ENCODE measurements around the gene ANO3.

ANO3 gene

GRCh38 chr11:26557666-26558065, 225.7 kb downstream of the ANO3 start:
- Histone ChIP-seq H3K4me3 (ENCODE audit: low read length) (no peak overlapping the region), H3K9me3 (ENCODE audit: control insufficient read depth, low read length) (no peaks in the 10 kb centered on the region), H3K36me3 (ENCODE audit: control insufficient read depth, insufficient read depth, low read length) (no peaks in the 10 kb centered on the region), H3K27me3 (ENCODE audit: control insufficient read depth, insufficient read depth, low read length) (no peaks in the 10 kb centered on the region), H3K9ac (ENCODE audit: low read length) (no peak overlapping the region), H3K4me1 (ENCODE audit: control insufficient read depth, insufficient read depth, low read length) (no peaks in the 10 kb centered on the region)

GRCh38 chr11:26558190-26558589, 226.3 kb downstream of the ANO3 start:
- Histone ChIP-seq H3K36me3 (ENCODE audit: control insufficient read depth, insufficient read depth, low read length) (no peaks in the 10 kb centered on the region), H3K4me3 (ENCODE audit: low read length) (no peak overlapping the region), H3K4me1 (ENCODE audit: control insufficient read depth, insufficient read depth, low read length) (no peaks in the 10 kb centered on the region), H3K9ac (ENCODE audit: low read length) (no peak overlapping the region), H3K9me3 (ENCODE audit: control insufficient read depth, low read length) (no peaks in the 10 kb centered on the region), H3K27me3 (ENCODE audit: control insufficient read depth, insufficient read depth, low read length) (no peaks in the 10 kb centered on the region)

GRCh38 chr11:26569646-26570045, 237.7 kb downstream of the ANO3 start:
- no peaks in the 10 kb centered on the region for H3K27me3 ChIP-seq (ENCODE audit: control insufficient read depth, insufficient read depth, low read length)
- peaks cover 12% of the 10 kb centered on the region for H3K4me1 ChIP-seq (ENCODE audit: control insufficient read depth, insufficient read depth, low read length)
- H3K9me3 ChIP-seq (ENCODE audit: control insufficient read depth, low read length), result no peaks in the 10 kb centered on the region
- no peak overlapping the region for H3K4me3 ChIP-seq (ENCODE audit: low read length)
- no peak overlapping the region for H3K9ac ChIP-seq (ENCODE audit: low read length)
- no peaks in the 10 kb centered on the region for H3K36me3 ChIP-seq (ENCODE audit: control insufficient read depth, insufficient read depth, low read length)

GRCh38 chr11:26571861-26572654, 240.1 kb downstream of the ANO3 start, which contains the start of gene MUC15:
Gene MUC15 (minus strand): TSS chr11:26572263. CDS start chr11:26567094, 5,169 bp downstream.
- Histone ChIP-seq H3K36me3 (ENCODE audit: control insufficient read depth, insufficient read depth, low read length) (no peaks in the 10 kb centered on the region), H3K4me1 (ENCODE audit: control insufficient read depth, insufficient read depth, low read length) (peaks cover 12% of the 10 kb centered on the region), H3K27me3 (ENCODE audit: control insufficient read depth, insufficient read depth, low read length) (no peaks in the 10 kb centered on the region), H3K9me3 (ENCODE audit: control insufficient read depth, low read length) (no peaks in the 10 kb centered on the region), H3K9ac (ENCODE audit: low read length) (no peak within 1 kb of the TSS), H3K4me3 (ENCODE audit: low read length) (no peak within 1 kb of the TSS)

GRCh38 chr11:26572770-26573402, 241.0 kb downstream of the ANO3 start:
- no peaks in the 10 kb centered on the region for H3K27me3 ChIP-seq (ENCODE audit: control insufficient read depth, insufficient read depth, low read length)
- no peak overlapping the region for H3K4me3 ChIP-seq (ENCODE audit: low read length)
- no peak overlapping the region for H3K9ac ChIP-seq (ENCODE audit: low read length)
- H3K36me3 ChIP-seq (ENCODE audit: control insufficient read depth, insufficient read depth, low read length), result no peaks in the 10 kb centered on the region
- no peaks in the 10 kb centered on the region for H3K9me3 ChIP-seq (ENCODE audit: control insufficient read depth, low read length)
- peaks cover 12% of the 10 kb centered on the region for H3K4me1 ChIP-seq (ENCODE audit: control insufficient read depth, insufficient read depth, low read length)

- Histone ChIP-seq H3K4me1 (ENCODE audit: control insufficient read depth, insufficient read depth, low read length) (peaks cover 12% of the 10 kb centered on the region), H3K4me3 (ENCODE audit: low read length) (no peak overlapping the region)
These were observed 242.0 kb downstream of the ANO3 start for GRCh38 chr11:26573896-26574295.

GRCh38 chr11:26575946-26576345, 244.0 kb downstream of the ANO3 start:
- Histone ChIP-seq H3K36me3 (ENCODE audit: control insufficient read depth, insufficient read depth, low read length) (no peaks in the 10 kb centered on the region), H3K4me3 (ENCODE audit: low read length) (no peak overlapping the region), H3K27me3 (ENCODE audit: control insufficient read depth, insufficient read depth, low read length) (no peaks in the 10 kb centered on the region), H3K4me1 (ENCODE audit: control insufficient read depth, insufficient read depth, low read length) (peaks cover 12% of the 10 kb centered on the region), H3K9me3 (ENCODE audit: control insufficient read depth, low read length) (no peaks in the 10 kb centered on the region), H3K9ac (ENCODE audit: low read length) (no peak overlapping the region)

More at GRCh38 chr11:26573896-26574295, 242.0 kb downstream of the ANO3 start:
- Histone ChIP-seq H3K9me3 (ENCODE audit: control insufficient read depth, low read length) (no peaks in the 10 kb centered on the region), H3K36me3 (ENCODE audit: control insufficient read depth, insufficient read depth, low read length) (no peaks in the 10 kb centered on the region), H3K9ac (ENCODE audit: low read length) (no peak overlapping the region), H3K27me3 (ENCODE audit: control insufficient read depth, insufficient read depth, low read length) (no peaks in the 10 kb centered on the region)

GRCh38 chr11:26578998-26579661, 247.2 kb downstream of the ANO3 start:
- Histone ChIP-seq H3K9ac (ENCODE audit: low read length) (no peak overlapping the region), H3K4me3 (ENCODE audit: low read length) (no peak overlapping the region), H3K4me1 (ENCODE audit: control insufficient read depth, insufficient read depth, low read length) (peaks cover under 1% of the 10 kb centered on the region), H3K36me3 (ENCODE audit: control insufficient read depth, insufficient read depth, low read length) (no peaks in the 10 kb centered on the region), H3K27me3 (ENCODE audit: control insufficient read depth, insufficient read depth, low read length) (no peaks in the 10 kb centered on the region), H3K9me3 (ENCODE audit: control insufficient read depth, low read length) (no peaks in the 10 kb centered on the region)

- no peaks in the 10 kb centered on the region for H3K36me3 ChIP-seq (ENCODE audit: control insufficient read depth, insufficient read depth, low read length)
- H3K27me3 ChIP-seq (ENCODE audit: control insufficient read depth, insufficient read depth, low read length), result no peaks in the 10 kb centered on the region
- H3K9ac ChIP-seq (ENCODE audit: low read length), result no peak overlapping the region
- no peak overlapping the region for H3K4me3 ChIP-seq (ENCODE audit: low read length)
- H3K9me3 ChIP-seq (ENCODE audit: control insufficient read depth, low read length), result no peaks in the 10 kb centered on the region
- peaks cover 6% of the 10 kb centered on the region for H3K4me1 ChIP-seq (ENCODE audit: control insufficient read depth, insufficient read depth, low read length)
These were observed 247.8 kb downstream of the ANO3 start for GRCh38 chr11:26579683-26580082.

- Histone ChIP-seq H3K4me3 (ENCODE audit: low read length) (no peak overlapping the region), H3K9me3 (ENCODE audit: control insufficient read depth, low read length) (no peaks in the 10 kb centered on the region), H3K36me3 (ENCODE audit: control insufficient read depth, insufficient read depth, low read length) (no peaks in the 10 kb centered on the region), H3K4me1 (ENCODE audit: control insufficient read depth, insufficient read depth, low read length) (peaks cover 11% of the 10 kb centered on the region), H3K27me3 (ENCODE audit: control insufficient read depth, insufficient read depth, low read length) (no peaks in the 10 kb centered on the region), H3K9ac (ENCODE audit: low read length) (no peak overlapping the region)
These were observed 249.0 kb downstream of the ANO3 start for GRCh38 chr11:26580929-26581328.

- Histone ChIP-seq H3K4me1 (ENCODE audit: control insufficient read depth, insufficient read depth, low read length) (peaks cover 11% of the 10 kb centered on the region), H3K9ac (ENCODE audit: low read length) (no peak overlapping the region), H3K4me3 (ENCODE audit: low read length) (no peak overlapping the region), H3K9me3 (ENCODE audit: control insufficient read depth, low read length) (no peaks in the 10 kb centered on the region), H3K27me3 (ENCODE audit: control insufficient read depth, insufficient read depth, low read length) (no peaks in the 10 kb centered on the region), H3K36me3 (ENCODE audit: control insufficient read depth, insufficient read depth, low read length) (no peaks in the 10 kb centered on the region)
These were observed 251.6 kb downstream of the ANO3 start for GRCh38 chr11:26583550-26583949.

GRCh38 chr11:26584818-26585217, 252.9 kb downstream of the ANO3 start:
- no peaks in the 10 kb centered on the region for H3K27me3 ChIP-seq (ENCODE audit: control insufficient read depth, insufficient read depth, low read length)
- no peak overlapping the region for H3K9ac ChIP-seq (ENCODE audit: low read length)
- H3K4me1 ChIP-seq (ENCODE audit: control insufficient read depth, insufficient read depth, low read length), result peaks cover 11% of the 10 kb centered on the region
- no peaks in the 10 kb centered on the region for H3K36me3 ChIP-seq (ENCODE audit: control insufficient read depth, insufficient read depth, low read length)
- H3K4me3 ChIP-seq (ENCODE audit: low read length), result no peak overlapping the region
- no peaks in the 10 kb centered on the region for H3K9me3 ChIP-seq (ENCODE audit: control insufficient read depth, low read length)
